A549 (cell line): Measurements from ENCODE around the gene CORO2A. TPM values are rescaled to one million over a fixed set of nuclear protein-coding genes. Genes with fewer than 3 reads are reported as not detected.

Source experiments
- ATAC-seq, 2 experiments: fragments of 200-7000 bp in 1 of 2; fragments of >200 bp in 1 of 2; cut with Nextera tagmentation in 1 of 2; cut with Tn5 transposase in 1 of 2; 3 replicates each; pipeline versions ENCODE4 v1.8.0 to v1.9.1; 2018 to 2020; ENCODE audit warnings: mild to moderate bottlenecking in 1 of 2, moderate library complexity in 1 of 2
- CTCF ChIA-PET: fragments of 300-600 bp; sonication (Branson Sonifier 250); formaldehyde crosslinking; extraction: SDS; loops from one replicate; lab custom pipeline; 2021; ENCODE audit warnings: antibody characterized with exemption, inconsistent platforms; lab: Yijun Ruan, JAX
- POLR2A ChIA-PET: fragments of 350-600 bp; formaldehyde crosslinking; extraction: SDS; loops from one replicate; lab custom pipeline; 2021; ENCODE audit warnings: antibody characterized with exemption, inconsistent platforms; lab: Yijun Ruan, JAX
- DNase-seq, 2 experiments: peaks; one replicate each; pipeline versions ENCODE4 v3.0.0 to v3.0.0-alpha.2; 2011 to 2016; ENCODE audit warnings: low read depth in 1 of 2, low spot score in 1 of 2
- FAIRE-seq: peaks from 2 replicates; lab custom pipeline; 2011; peaks lifted over from hg19 to GRCh38; lab: Jason Lieb, UNC
- H3K27ac ChIP-seq, 2 experiments: fragments of >200 bp; sonication (Bioruptor Twin); formaldehyde crosslinking; 3 replicates each; pipeline ENCODE4 v1.5.1; 2016 to 2017
- H3K4me1 ChIP-seq: fragments of >200 bp; sonication (Bioruptor Twin); formaldehyde crosslinking; 3 replicates; pipeline ENCODE4 v1.6.1; 2016
- H3K4me2 ChIP-seq: fragments of >200 bp; sonication (Bioruptor Twin); formaldehyde crosslinking; 3 replicates; pipeline ENCODE4 v1.6.1; 2016
- H3K4me3 ChIP-seq: fragments of >200 bp; sonication (Bioruptor Twin); formaldehyde crosslinking; 3 replicates; pipeline ENCODE4 v1.5.1; 2016
- H3K9me3 ChIP-seq: fragments of >200 bp; sonication (Bioruptor Twin); formaldehyde crosslinking; 3 replicates; pipeline ENCODE4 v1.6.1; 2016
- ATOH8 ChIP-seq: fragments of 250-450 bp; sonication (Bioruptor Pico); IDR thresholded peaks from 2 replicates; pipeline ENCODE4 v1.5.0; 2020; ENCODE audit warnings: low read depth, mild to moderate bottlenecking, moderate library complexity
- CBX8 ChIP-seq: fragments of 200-600 bp; sonication (generic); IDR thresholded peaks from 2 replicates; pipeline ENCODE4 v1.6.1; 2016
- CEBPB ChIP-seq, 2 experiments: fragments of >200 bp in 1 of 2; sonication (Bioruptor Twin) in 1 of 2; formaldehyde crosslinking in 1 of 2; IDR thresholded peaks; 2 replicates each; pipeline ENCODE4 v1.6.1; 2012 to 2016
- EHMT2 ChIP-seq: fragments of 200-600 bp; sonication (generic); IDR thresholded peaks from 2 replicates; pipeline ENCODE4 v1.6.1; 2016; ENCODE audit warnings: antibody characterized with exemption, low read depth, mild to moderate bottlenecking, moderate library complexity
- ELK1 ChIP-seq: fragments of 150-350 bp; IDR thresholded peaks from 2 replicates; pipeline ENCODE4 v1.6.1; 2014; ENCODE audit warnings: low read depth, mild to moderate bottlenecking, low read length
- EP300 ChIP-seq, 2 experiments: fragments of >200 bp; sonication (Bioruptor Twin); formaldehyde crosslinking; IDR thresholded peaks; 2 replicates in 1 of 2; 3 replicates in 1 of 2; pipeline ENCODE4 v1.6.1; 2016 to 2017
- FOXS1 ChIP-seq: fragments of 250-450 bp; sonication (Bioruptor Pico); IDR thresholded peaks from 2 replicates; pipeline ENCODE4 v1.5.0; 2020; ENCODE audit warnings: mild to moderate bottlenecking, moderate library complexity
- HES2 ChIP-seq: fragments of >200 bp; sonication (Bioruptor Twin); formaldehyde crosslinking; IDR thresholded peaks from 2 replicates; pipeline ENCODE4 v1.6.1; 2016
- HMGXB4 ChIP-seq: fragments of 250-450 bp; sonication (Bioruptor Pico); IDR thresholded peaks from 2 replicates; pipeline ENCODE4 v1.5.0; 2021; ENCODE audit warnings: mild to moderate bottlenecking, moderate library complexity, borderline replicate concordance
- HOXA7 ChIP-seq: fragments of 250-450 bp; sonication (Bioruptor Pico); IDR thresholded peaks from 2 replicates; pipeline ENCODE4 v1.5.0; 2020; ENCODE audit warnings: mild to moderate bottlenecking, moderate library complexity
- HOXB13 ChIP-seq: fragments of 250-450 bp; sonication (Bioruptor Pico); IDR thresholded peaks from 2 replicates; pipeline ENCODE4 v1.5.0; 2020; ENCODE audit warnings: low read depth, mild to moderate bottlenecking, moderate library complexity
- KDM5A ChIP-seq: fragments of 200-600 bp; sonication (generic); IDR thresholded peaks from 2 replicates; pipeline ENCODE4 v1.6.1; 2016; ENCODE audit warnings: antibody characterized with exemption, mild to moderate bottlenecking
- MAFK ChIP-seq: fragments of 450-650 bp; IDR thresholded peaks from 2 replicates; pipeline ENCODE4 v1.6.1; 2014; ENCODE audit not compliant: partially characterized antibody
- MAZ ChIP-seq: fragments of 150-350 bp; IDR thresholded peaks from 2 replicates; pipeline ENCODE4 v1.6.1; 2014; ENCODE audit warnings: antibody characterized with exemption, low read depth, low read length, borderline replicate concordance
- NR3C1 ChIP-seq: fragments of >200 bp; sonication (Bioruptor Twin); formaldehyde crosslinking; IDR thresholded peaks from 3 replicates; pipeline ENCODE4 v1.6.1; 2017
- RAD21 ChIP-seq, 2 experiments: fragments of >200 bp in 1 of 2; sonication (Bioruptor Twin) in 1 of 2; formaldehyde crosslinking in 1 of 2; IDR thresholded peaks in 1 of 2; conservative IDR thresholded peaks in 1 of 2; 2 replicates in 1 of 2; 3 replicates in 1 of 2; pipeline ENCODE4 v1.6.1; 2012 to 2018; ENCODE audit warnings: inconsistent platforms in 1 of 2
- TP53 ChIP-seq: fragments of 250-450 bp; sonication (Bioruptor Pico); IDR thresholded peaks from 2 replicates; pipeline ENCODE4 v1.5.0; 2021; ENCODE audit warnings: mild to moderate bottlenecking, moderate library complexity
- USF2 ChIP-seq: fragments of 450-650 bp; IDR thresholded peaks from 2 replicates; pipeline ENCODE4 v1.6.1; 2014; ENCODE audit warnings: antibody characterized with exemption
- ZC3H11A ChIP-seq: fragments of 450-650 bp; IDR thresholded peaks from 2 replicates; pipeline ENCODE4 v1.6.1; 2014; ENCODE audit warnings: antibody characterized with exemption, mild to moderate bottlenecking
- WGBS: methylation state at CpG from one replicate; pipeline ENCODE4 v1.1.6; 2017; ENCODE audit errors: missing lambda C conversion rate; 5-methylcytosine and 5-hydroxymethylcytosine counted together
- polyA plus RNA-seq, 4 experiments: library from polyadenylated mRNA; depleted of rRNA in 3 of 4; stranded (reverse); fragments of >200 nt; fragmentation: RNase III in 1 of 4; extraction: RNeasy Plus Mini Kit Qiagen cat#74134 plus additional on column Dnase treatment in 1 of 4; gene quantifications; 2 replicates in 3 of 4; 3 replicates in 1 of 4; pipeline ENCODE4 v1.2.3, GENCODE V29; 2011 to 2017

The CORO2A gene
- polyA plus RNA-seq, 2 of the 4 experiments (the other 2 are of a cell fraction), result 0.49 to 2.0 TPM

- no peak for TF ChIP-seq CBX8
- TF ChIP-seq TP53 (CRISPR knock-in tag), result no peak
Observed at GRCh38 chr9:98097836-98098235, 94.6 kb downstream of the CORO2A start (continued).

- ATAC-seq, result no peak
- no peak for TF ChIP-seq MAZ
- no peak for TF ChIP-seq TP53 (CRISPR knock-in tag)
- TF ChIP-seq RAD21 (conservative IDR thresholded peaks at IDR 0.05 in 1 of 2, IDR thresholded peaks at IDR 0.05 in 1 of 2), result no peak
- TF ChIP-seq FOXS1 (CRISPR knock-in tag), result no peak
- Histone ChIP-seq H3K4me3 (no peak overlapping the region), H3K9me3 (no peaks in the 10 kb centered on the region), H3K27ac (no peak overlapping the region), H3K4me1 (no peaks in the 10 kb centered on the region), H3K4me2 (no peak overlapping the region)
- no peak for DNase-seq
- ChIA-PET CTCF (interaction anchor here (1.1 to 2.7 kb wide), 4 partner anchors 12 to 220 kb away, joined by 3 to 8 read pairs (median 6); no protein-coding TSS in a partner anchor), POLR2A (no interaction called here)
- no peak for FAIRE-seq
- 90% methylated on average over 5 of the region's 5 CpGs for WGBS
Observed at GRCh38 chr9:98096091-98096490, 96.3 kb downstream of the CORO2A start.

- Histone ChIP-seq H3K4me2 (no peak overlapping the region), H3K9me3 (no peaks in the 10 kb centered on the region), H3K4me1 (no peaks in the 10 kb centered on the region)
- 93% methylated on average over 5 of the region's 7 CpGs for WGBS
- CTCF ChIA-PET, result interaction anchor here (1.1 to 2.7 kb wide), 5 partner anchors 9 to 220 kb away, joined by 3 to 8 read pairs (median 4); no protein-coding TSS in a partner anchor
- TF ChIP-seq EP300 (IDR thresholded peaks at IDR 0.05) (no peak), HMGXB4 (no peak)
- TF ChIP-seq, all 56 proteins: peak for 0
- ATAC-seq (no peak), FAIRE-seq (no peak), DNase-seq (no peak)
- no peak overlapping the region for H3K27ac ChIP-seq
- no peak overlapping the region for H3K4me3 ChIP-seq
- POLR2A ChIA-PET, result no interaction called here
Observed at GRCh38 chr9:98095401-98095800, 97.0 kb downstream of the CORO2A start.

GRCh38 chr9:98094851-98095250, 97.6 kb downstream of the CORO2A start:
- no peak for DNase-seq
- 86% methylated on average over 15 of the region's 16 CpGs for WGBS
- ChIA-PET POLR2A (no interaction called here), CTCF (interaction anchor here (1.4 to 2.7 kb wide), 4 partner anchors 9 to 30 kb away, joined by 3 to 8 read pairs (median 6); no protein-coding TSS in a partner anchor)
- Histone ChIP-seq H3K27ac (no peak overlapping the region), H3K9me3 (no peaks in the 10 kb centered on the region), H3K4me3 (no peak overlapping the region), H3K4me1 (no peaks in the 10 kb centered on the region), H3K4me2 (no peak overlapping the region)
- no peak for TF ChIP-seq EP300 (IDR thresholded peaks at IDR 0.05)
- TF ChIP-seq MAZ, result no peak
- TF ChIP-seq CEBPB (IDR thresholded peaks at IDR 0.05), result no peak
- TF ChIP-seq ZC3H11A, result no peak
- TF ChIP-seq HOXB13 (CRISPR knock-in tag), result no peak
- TF ChIP-seq ATOH8 (CRISPR knock-in tag), result no peak
- TF ChIP-seq NR3C1, result no peak
- TF ChIP-seq TP53 (CRISPR knock-in tag), result no peak
- no peak for TF ChIP-seq KDM5A
- no peak for TF ChIP-seq CBX8
- TF ChIP-seq HOXA7 (CRISPR knock-in tag), result no peak
- ATAC-seq, result no peak; a peak in 1 of 6 replicates
- no peak for FAIRE-seq

- DNase-seq, result no peak
- no peak for ATAC-seq
- Histone ChIP-seq H3K27ac (no peak overlapping the region), H3K4me2 (no peak overlapping the region), H3K9me3 (no peaks in the 10 kb centered on the region), H3K4me1 (no peaks in the 10 kb centered on the region), H3K4me3 (no peak overlapping the region)
- ChIA-PET POLR2A (no interaction called here), CTCF (interaction anchor here (1.0 to 2.7 kb wide), 4 partner anchors 8 to 111 kb away, joined by 3 to 8 read pairs (median 4); no protein-coding TSS in a partner anchor)
- FAIRE-seq, result no peak
- WGBS, result 91% methylated on average over 4 of the region's 4 CpGs
- TF ChIP-seq FOXS1 (CRISPR knock-in tag) (no peak), MAZ (no peak), TP53 (CRISPR knock-in tag) (no peak), USF2 (no peak), CBX8 (no peak), EHMT2 (no peak), ELK1 (no peak), MAFK (no peak), HES2 (no peak), ZC3H11A (no peak)
Observed at GRCh38 chr9:98094316-98094715, 98.1 kb downstream of the CORO2A start.
